GM19099 (cell line): ENCODE results near the gene PARVA.

Experiments used
- POLR2A ChIP-seq: IDR thresholded peaks from 3 replicates; pipeline ENCODE4 v1.6.1; 2011; ENCODE audit warnings: low read depth; ENCODE audit not compliant: insufficient read length; ENCODE audit errors: extremely low read depth

Gene PARVA

GRCh38 chr11:12363373-12363772 is 14.0 kb upstream of the PARVA start:
- no peak for TF ChIP-seq POLR2A

DNA sequence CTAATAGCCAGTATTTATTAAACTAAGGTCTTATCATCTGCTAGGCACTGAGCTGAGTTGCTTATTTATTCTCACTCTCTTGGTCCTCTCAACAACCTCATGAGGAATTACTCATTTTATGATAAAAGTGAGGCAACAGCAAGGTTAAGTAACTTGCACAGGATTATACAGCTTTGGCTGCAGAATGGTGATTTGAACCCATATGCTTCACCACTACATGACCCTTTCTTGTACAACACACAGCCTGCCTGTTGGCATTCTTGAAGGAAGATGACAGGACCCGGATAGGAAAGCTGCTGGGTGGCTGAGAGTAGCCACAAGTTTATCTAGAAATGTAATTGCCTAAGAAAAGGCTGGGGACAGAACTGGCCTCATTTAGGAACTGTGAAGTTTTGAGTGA is 5.3 kb upstream of the PARVA start:
- TF ChIP-seq POLR2A = no peak

- TF ChIP-seq POLR2A = no peak
These were observed 1.7 kb upstream of the PARVA start for GRCh38 chr11:12375720-12376119.

- no peak for TF ChIP-seq POLR2A
These were observed 901 bp upstream of the PARVA start for GRCh38 chr11:12376259-12377081.

- no peak for TF ChIP-seq POLR2A
These were observed 638 bp downstream of the PARVA start for GRCh38 chr11:12377824-12378593.

- TF ChIP-seq POLR2A = no peak
These were observed 3.4 kb downstream of the PARVA start for GRCh38 chr11:12380565-12381325.

DNA sequence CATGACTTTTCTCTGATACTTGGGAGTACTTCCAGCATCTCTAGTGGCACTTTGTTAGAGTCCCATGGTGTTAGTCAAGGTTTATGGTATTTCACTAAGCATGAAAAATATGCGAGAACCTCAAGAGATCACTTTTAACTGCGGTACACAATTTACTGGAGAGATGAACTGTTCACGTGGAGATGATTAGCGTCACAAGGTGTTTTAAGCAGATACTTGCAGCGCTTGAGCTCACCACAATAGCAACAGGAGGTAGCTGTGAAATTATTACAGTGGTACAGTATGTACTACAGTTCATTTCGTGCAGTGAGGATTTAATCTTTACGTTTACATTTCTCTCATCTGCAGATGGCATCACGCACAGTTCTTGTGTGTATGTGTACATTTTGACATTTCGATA is 4.5 kb downstream of the PARVA start:
- no peak for TF ChIP-seq POLR2A

GRCh38 chr11:12382451-12382850 is 5.1 kb downstream of the PARVA start:
- no peak for TF ChIP-seq POLR2A

DNA sequence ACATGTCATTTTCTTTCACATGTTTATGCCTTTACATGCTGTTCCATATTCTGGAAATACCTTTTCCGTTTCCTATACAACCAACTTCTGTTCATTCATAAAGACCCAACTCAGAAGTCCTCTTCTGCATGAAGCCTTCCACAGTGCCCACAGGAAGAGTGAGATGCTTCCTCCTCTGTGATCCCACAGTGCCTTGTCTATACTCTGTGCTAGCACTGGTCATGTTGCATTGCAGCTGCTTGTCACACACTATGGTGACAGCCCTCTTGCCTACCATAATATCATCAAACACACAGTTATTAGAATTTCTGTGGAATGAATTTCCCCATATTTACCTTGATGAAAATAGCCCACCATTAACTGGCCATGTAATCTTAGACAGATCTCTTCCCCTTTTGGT is 8.9 kb downstream of the PARVA start:
- no peak for TF ChIP-seq POLR2A

DNA sequence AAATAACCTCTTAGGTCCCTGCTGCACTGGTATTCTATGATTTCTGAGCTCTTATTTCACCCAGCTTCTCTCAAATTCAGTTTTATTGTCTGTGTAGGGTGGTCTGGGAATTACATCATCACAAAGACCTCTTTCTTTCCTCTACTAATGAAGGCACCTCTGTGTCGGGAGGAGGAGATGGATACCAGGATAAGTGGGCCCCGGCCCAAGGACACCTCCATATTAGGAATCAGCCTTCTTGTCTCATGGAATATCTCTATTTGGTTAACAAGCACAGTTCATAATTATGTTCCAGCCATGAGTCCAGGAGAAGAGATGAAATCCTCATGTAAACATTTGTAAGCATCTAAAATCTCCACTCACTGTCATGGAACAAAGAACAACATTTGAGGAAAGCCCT is 9.4 kb downstream of the PARVA start:
- no peak for TF ChIP-seq POLR2A

DNA sequence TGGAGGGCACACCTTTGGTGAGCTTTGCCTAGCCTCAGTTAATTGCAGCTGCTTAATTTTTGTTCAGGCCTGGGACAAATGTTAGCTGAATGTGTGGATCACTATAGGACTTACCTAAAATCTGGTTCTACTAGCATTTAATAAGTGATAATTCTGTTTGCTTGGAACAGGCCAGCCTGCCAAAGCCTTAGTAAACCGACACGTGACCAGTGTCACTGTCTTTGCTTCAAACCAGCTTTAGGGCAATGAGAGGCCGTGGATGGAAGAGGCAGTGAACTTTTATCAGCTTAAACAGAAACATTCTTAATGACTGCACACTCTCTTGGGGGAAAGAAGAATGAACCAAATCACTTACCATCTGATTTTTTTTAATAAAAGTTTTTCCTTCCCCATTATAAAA is 10.8 kb downstream of the PARVA start:
- no peak for TF ChIP-seq POLR2A

GRCh38 chr11:12388939-12389670 is 11.7 kb downstream of the PARVA start:
- no peak for TF ChIP-seq POLR2A

- TF ChIP-seq POLR2A = no peak
These were observed 12.6 kb downstream of the PARVA start for GRCh38 chr11:12389676-12390657.

- TF ChIP-seq POLR2A = no peak
These were observed 13.3 kb downstream of the PARVA start for GRCh38 chr11:12390687-12391110.
